ENCODE measurements around the gene HIPK3.

The HIPK3 gene

DNA sequence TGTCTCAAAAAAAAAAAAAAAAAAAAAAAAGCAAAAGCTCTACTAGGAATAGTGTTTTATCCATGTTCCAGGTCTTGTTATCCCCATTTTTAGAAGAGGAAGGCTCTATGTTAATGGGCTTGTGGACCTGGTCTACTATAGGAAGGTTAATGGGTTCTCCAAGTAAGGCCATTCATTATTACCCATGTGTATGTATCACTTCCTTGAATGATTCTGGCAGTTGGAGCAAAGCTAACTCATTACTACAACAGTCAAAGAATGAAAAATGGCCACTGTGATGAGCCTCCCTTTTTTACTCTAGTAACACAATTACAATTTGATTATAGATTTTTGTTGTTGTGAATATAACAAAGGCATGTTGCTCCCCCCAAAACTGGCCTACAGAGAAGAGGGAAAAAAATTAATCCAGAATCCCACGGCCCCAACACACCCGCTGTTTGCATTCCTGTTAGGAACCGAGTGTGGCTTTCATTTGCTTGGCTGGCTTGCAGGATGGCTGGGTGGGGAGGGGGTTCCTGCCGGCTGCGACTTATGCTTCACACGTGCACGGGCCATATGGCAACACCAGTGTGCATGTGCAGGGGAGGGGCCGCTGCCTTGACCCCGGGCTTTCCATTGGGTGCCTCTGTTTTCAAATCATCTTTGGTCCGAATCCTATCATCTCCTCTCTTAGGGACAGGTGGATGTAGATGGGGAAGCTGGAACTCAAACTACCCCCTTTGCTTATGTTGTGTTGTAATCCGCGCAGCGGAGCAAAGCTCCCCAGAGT is 148.8 kb downstream of the HIPK3 start:
- DNase-seq (ENCODE audit: low read depth) = no peak
- H3K4me1 ChIP-seq (ENCODE audit: control insufficient read depth, insufficient read depth, low read length) = peaks cover 13% of the 10 kb centered on the region
- H3K9ac ChIP-seq (ENCODE audit: low read length) = no peak overlapping the region
- no peaks in the 10 kb centered on the region for H3K27me3 ChIP-seq (replicated peaks; ENCODE audit: control insufficient read depth, insufficient read depth, low read length)
- no peaks in the 10 kb centered on the region for H3K9me3 ChIP-seq (ENCODE audit: control insufficient read depth, low read length)
- H3K4me3 ChIP-seq (ENCODE audit: low read length) = no peak overlapping the region
- H3K36me3 ChIP-seq (ENCODE audit: control insufficient read depth, insufficient read depth, low read length, severe bottlenecking) = no peaks in the 10 kb centered on the region

Measured in adipocyte (in vitro differentiated cells).